MM.1S (cell line): ENCODE data around the gene ASF1A.

Source experiments
- EZH2 ChIP-seq: fragments of 300-600 bp; sonication (generic); optimal IDR thresholded peaks from 2 replicates; pipeline ENCODE3; 2017; ENCODE audit warnings: low read depth, mild to moderate bottlenecking, antibody characterized with exemption, low read length, mixed read lengths
- TF ChIP-seq, protein P1 (sequence below): fragments of 300-600 bp; sonication (generic); IDR thresholded peaks from 2 replicates; pipeline ENCODE4 v1.5.1; 2016; ENCODE audit warnings: antibody characterized with exemption, low read length, mixed read lengths

DNA sequence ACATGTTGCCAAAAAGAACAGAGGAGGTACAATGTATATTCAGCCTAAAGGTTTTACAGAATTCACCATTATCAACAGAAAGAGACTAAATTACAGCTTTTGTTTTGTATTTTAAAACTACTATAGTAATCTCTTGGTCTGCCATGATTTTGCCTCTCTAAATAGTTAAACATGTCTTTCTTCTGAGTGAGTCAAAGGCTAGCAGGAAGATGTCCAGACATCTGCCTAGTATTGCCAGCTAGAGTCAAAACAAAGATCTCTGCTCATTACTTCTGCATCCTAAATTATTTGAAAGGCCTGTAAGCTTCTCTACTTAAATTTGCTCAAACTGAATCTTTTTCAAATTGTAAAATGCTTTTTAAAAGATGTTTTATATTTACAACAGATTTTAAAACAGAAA lies 8.8 kb downstream of the ASF1A start:
- TF ChIP-seq EZH2 = no peak
- TF ChIP-seq, protein P1, sequence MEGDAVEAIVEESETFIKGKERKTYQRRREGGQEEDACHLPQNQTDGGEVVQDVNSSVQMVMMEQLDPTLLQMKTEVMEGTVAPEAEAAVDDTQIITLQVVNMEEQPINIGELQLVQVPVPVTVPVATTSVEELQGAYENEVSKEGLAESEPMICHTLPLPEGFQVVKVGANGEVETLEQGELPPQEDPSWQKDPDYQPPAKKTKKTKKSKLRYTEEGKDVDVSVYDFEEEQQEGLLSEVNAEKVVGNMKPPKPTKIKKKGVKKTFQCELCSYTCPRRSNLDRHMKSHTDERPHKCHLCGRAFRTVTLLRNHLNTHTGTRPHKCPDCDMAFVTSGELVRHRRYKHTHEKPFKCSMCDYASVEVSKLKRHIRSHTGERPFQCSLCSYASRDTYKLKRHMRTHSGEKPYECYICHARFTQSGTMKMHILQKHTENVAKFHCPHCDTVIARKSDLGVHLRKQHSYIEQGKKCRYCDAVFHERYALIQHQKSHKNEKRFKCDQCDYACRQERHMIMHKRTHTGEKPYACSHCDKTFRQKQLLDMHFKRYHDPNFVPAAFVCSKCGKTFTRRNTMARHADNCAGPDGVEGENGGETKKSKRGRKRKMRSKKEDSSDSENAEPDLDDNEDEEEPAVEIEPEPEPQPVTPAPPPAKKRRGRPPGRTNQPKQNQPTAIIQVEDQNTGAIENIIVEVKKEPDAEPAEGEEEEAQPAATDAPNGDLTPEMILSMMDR = no peak
